ENCODE data around the gene CTXN2.

The CTXN2 gene

GRCh38 chr15:48168616-48169015 lies 22.8 kb upstream of the CTXN2 start:
- no peak for DNase-seq (ENCODE audit: low read depth)
- no peak for TF ChIP-seq CTCF (IDR thresholded peaks at IDR 0.05; ENCODE audit: control insufficient read depth, extremely low read depth, insufficient read depth)
- no peak overlapping the region for H3K4me3 ChIP-seq (ENCODE audit: low read depth, low read length)

DNA sequence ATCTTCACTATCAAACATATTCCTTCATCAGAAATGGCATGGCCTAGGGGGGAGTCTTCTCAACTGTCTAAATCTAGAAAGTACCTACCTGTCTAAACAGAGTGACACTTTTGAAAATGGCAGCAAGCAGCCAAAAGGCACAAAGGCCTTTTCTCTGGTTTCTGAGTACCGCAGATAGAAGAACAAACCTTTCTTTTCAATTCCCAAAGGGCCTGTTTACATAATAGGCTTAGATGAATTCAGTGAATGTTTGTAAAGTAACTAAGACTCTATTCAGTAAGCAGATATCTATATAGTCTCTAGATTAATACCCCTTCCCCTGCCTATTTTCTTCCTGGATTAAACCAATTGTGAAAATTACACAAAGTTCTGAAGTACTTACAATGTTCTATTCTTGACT lies 20.5 kb upstream of the CTXN2 start:
- TF ChIP-seq CTCF (IDR thresholded peaks at IDR 0.05; ENCODE audit: control insufficient read depth, extremely low read depth, insufficient read depth) = no peak
- H3K4me3 ChIP-seq (ENCODE audit: low read depth, low read length) = no peak overlapping the region
- DNase-seq (ENCODE audit: low read depth) = no peak

GRCh38 chr15:48175126-48175525 lies 16.3 kb upstream of the CTXN2 start:
- no peak for TF ChIP-seq CTCF (IDR thresholded peaks at IDR 0.05; ENCODE audit: control insufficient read depth, extremely low read depth, insufficient read depth)
- no peak for DNase-seq (ENCODE audit: low read depth)
- no peak overlapping the region for H3K4me3 ChIP-seq (ENCODE audit: low read depth, low read length)

DNA sequence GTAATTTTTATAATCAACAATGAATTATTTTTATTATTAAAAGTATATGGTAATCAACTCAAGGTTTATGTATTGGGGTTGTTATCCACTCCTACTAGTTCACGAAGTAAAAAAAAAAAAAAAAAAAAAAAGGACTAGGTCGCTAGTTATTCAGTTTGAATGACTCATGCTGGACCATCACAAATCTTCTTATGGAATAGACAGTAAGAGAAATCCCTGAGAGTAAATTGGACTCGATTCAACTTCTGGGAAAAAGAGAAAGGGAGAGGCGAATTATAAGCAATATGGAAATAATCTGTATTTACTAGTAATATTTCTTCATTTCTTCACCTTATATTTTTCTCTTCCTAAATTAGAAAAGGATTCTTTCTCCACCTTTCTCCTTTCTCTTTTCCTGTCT lies 15.4 kb upstream of the CTXN2 start:
- no peak overlapping the region for H3K4me3 ChIP-seq (ENCODE audit: low read depth, low read length)
- TF ChIP-seq CTCF (IDR thresholded peaks at IDR 0.05; ENCODE audit: control insufficient read depth, extremely low read depth, insufficient read depth) = no peak
- DNase-seq (ENCODE audit: low read depth) = no peak

DNA sequence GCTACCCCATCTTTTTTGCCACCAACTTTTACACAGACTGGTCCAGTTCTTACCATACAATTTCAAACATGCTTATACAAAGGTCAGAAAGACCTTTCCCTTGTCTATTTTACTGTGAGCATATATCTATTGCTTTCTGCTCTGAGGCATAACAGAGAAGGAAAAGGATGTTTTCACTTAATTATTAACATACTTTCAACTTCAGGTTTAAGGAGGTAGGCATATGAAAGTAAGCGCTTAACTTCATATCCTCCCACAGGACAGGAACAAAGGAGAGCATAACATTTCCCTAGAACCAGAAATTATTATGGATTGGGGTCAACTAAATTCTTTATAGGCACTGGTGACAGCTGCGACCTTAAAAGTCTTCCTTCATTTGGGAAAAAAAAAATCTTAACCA lies 14.5 kb upstream of the CTXN2 start:
- peak overlapping the region; percentile 51; the same call in 1 of the 2 replicates for H3K4me3 ChIP-seq (ENCODE audit: low read depth, low read length)
- DNase-seq (ENCODE audit: low read depth) = no peak
- no peak for TF ChIP-seq CTCF (IDR thresholded peaks at IDR 0.05; ENCODE audit: control insufficient read depth, extremely low read depth, insufficient read depth)

DNA sequence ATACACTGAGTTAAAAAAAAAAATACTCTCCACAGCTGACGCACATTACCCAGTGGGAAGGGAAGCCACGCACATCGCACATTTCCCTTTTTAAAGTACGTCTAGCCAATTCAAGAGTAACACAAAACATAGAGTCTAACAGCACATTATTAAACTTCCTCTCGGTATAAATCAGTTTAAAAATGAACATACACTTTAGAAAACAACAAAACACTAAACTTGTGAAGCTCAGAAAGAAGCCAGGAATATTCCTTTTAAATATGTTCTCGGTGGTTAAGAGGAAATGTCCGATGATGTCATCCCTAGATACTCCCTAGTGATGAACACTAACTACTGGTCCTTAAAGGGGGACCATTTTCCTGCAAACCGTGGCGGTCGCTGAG lies 14.1 kb upstream of the CTXN2 start:
- no peak for TF ChIP-seq CTCF (IDR thresholded peaks at IDR 0.05; ENCODE audit: control insufficient read depth, extremely low read depth, insufficient read depth)
- no peak for DNase-seq (ENCODE audit: low read depth)
- peak overlapping the region; percentile 51 for H3K4me3 ChIP-seq (ENCODE audit: low read depth, low read length)

- no peak for TF ChIP-seq CTCF (IDR thresholded peaks at IDR 0.05; ENCODE audit: control insufficient read depth, extremely low read depth, insufficient read depth)
- peak within 1 kb of the TSS; percentile 51 for H3K4me3 ChIP-seq (ENCODE audit: low read depth, low read length)
- DNase-seq (ENCODE audit: low read depth) = no peak
Measured at GRCh38 chr15:48177766-48178647, 13.5 kb upstream of the CTXN2 start, which contains the start of gene MYEF2. Gene MYEF2, minus strand, starts transcription at chr15:48178295. Its CDS starts 58 bp downstream, at chr15:48178237.

Data from LNCaP clone FGC (cell line).